Spleen (tissue), 11 donors: ENCODE results near the gene TTC39A. TPM values are rescaled to one million over a fixed set of nuclear protein-coding genes. Genes with fewer than 3 reads are reported as not detected.

Experiments used
- DNase-seq: peaks from one replicate; pipeline ENCODE4 v3.0.0-alpha.2; 2020
- H3K27ac ChIP-seq, 8 donors: fragments of 200-600 bp; sonication (generic) in 7 of 8; 1 replicate in 4 of 8; 2 replicates in 4 of 8; pipeline versions ENCODE4 v1.5.0 to v1.8.0; 2016 to 2021; ENCODE audit warnings: inconsistent platforms in 4 of 8, mild to moderate bottlenecking in 4 of 8, moderate library complexity in 1 of 8
- H3K27me3 ChIP-seq, 7 donors: fragments of 200-600 bp; sonication (generic) in 6 of 7; replicated peaks in 1 of 7; 1 replicate in 4 of 7; 2 replicates in 3 of 7; pipeline versions ENCODE4 v1.5.0 to v1.8.0; 2016 to 2021; ENCODE audit warnings: inconsistent platforms in 3 of 7, mild to moderate bottlenecking in 1 of 7
- H3K36me3 ChIP-seq, 6 donors: fragments of 200-600 bp; sonication (generic) in 5 of 6; 1 replicate in 4 of 6; 2 replicates in 2 of 6; pipeline versions ENCODE4 v1.5.0 to v1.8.0; 2016 to 2021; ENCODE audit warnings: inconsistent platforms in 2 of 6
- H3K4me1 ChIP-seq, 6 donors: fragments of 200-600 bp; sonication (generic) in 5 of 6; 1 replicate in 3 of 6; 2 replicates in 3 of 6; pipeline versions ENCODE4 v1.5.0 to v1.8.0; 2016 to 2021; ENCODE audit warnings: inconsistent platforms in 3 of 6
- H3K4me3 ChIP-seq, 8 donors: fragments of 200-600 bp; sonication (generic) in 7 of 8; 1 replicate in 4 of 8; 2 replicates in 4 of 8; pipeline versions ENCODE4 v1.5.0 to v1.8.0; 2016 to 2021; ENCODE audit warnings: inconsistent platforms in 4 of 8, mild to moderate bottlenecking in 4 of 8, moderate library complexity in 2 of 8
- H3K9me3 ChIP-seq, 8 donors: fragments of 200-600 bp; sonication (generic) in 7 of 8; 1 replicate in 4 of 8; 2 replicates in 4 of 8; pipeline versions ENCODE4 v1.5.0 to v1.8.0; 2016 to 2021; ENCODE audit warnings: inconsistent platforms in 4 of 8
- CTCF ChIP-seq, 11 experiments: fragments of 200-600 bp in 7 of 11; fragments of 450-650 bp in 4 of 11; sonication (generic) in 4 of 11; IDR thresholded peaks in 8 of 11; conservative IDR thresholded peaks in 3 of 11; 1 replicate in 7 of 11; 2 replicates in 4 of 11; pipeline versions ENCODE4 v1.4.0 to v1.8.0; 2016 to 2021; ENCODE audit warnings: antibody characterized with exemption in 11 of 11, inconsistent platforms in 4 of 11, mild to moderate bottlenecking in 1 of 11
- POLR2A ChIP-seq, 3 donors: fragments of 450-650 bp; IDR thresholded peaks; one replicate each; pipeline ENCODE4 v1.5.1; 2017; ENCODE audit warnings: antibody characterized with exemption in 3 of 3, mild to moderate bottlenecking in 1 of 3
- POLR2AphosphoS5 ChIP-seq, 3 donors: sonication (generic); formaldehyde crosslinking; IDR thresholded peaks; one replicate each; pipeline ENCODE4 v1.5.1; 2017; ENCODE audit warnings: antibody characterized with exemption in 3 of 3
- WGBS, 5 donors: extraction: QIAGEN DNeasy Blood & Tissue Kit in 3 of 5; methylation state at CpG; one replicate each; pipeline versions ENCODE4 v1.1.5 to v1.1.7; 2013 to 2018; 5-methylcytosine and 5-hydroxymethylcytosine counted together
- intact Hi-C: fragments of 100-400 bp; cut with DNase I; formaldehyde crosslinking; loops from one replicate; pipeline ENCODE4 v1.15.0; 2023; ENCODE audit warnings: low total_unique reads
- polyA plus RNA-seq, 3 donors: library from polyadenylated mRNA; stranded (reverse); fragments of 200-250 nt; gene quantifications; one replicate each; pipeline ENCODE4 v1.2.1, GENCODE V29; 2013
- total RNA-seq, 7 donors: library from RNA; depleted of rRNA in 3 of 7; stranded (reverse); fragments of >200 nt in 3 of 7; fragmentation: NEBNext Ultra II Directional in 4 of 7; extraction: Animal tissue kit (Norgen Biotek cat#: 25700) in 4 of 7; gene quantifications; one replicate each; pipeline versions ENCODE4 v1.1.0 to v1.2.1, GENCODE V29; 2016 to 2021
- donor health status: healthy with polysubstance abuse.
- donor health status: DM: no; HTN: no; CAD: no; lungs with moderate emphysema.
- donor health status: DM: no; HTN: no; CAD: no.
- donor health status: Bipolar disorder and iron deficiency.
- donor health status: healthy.
- donor health status: DM: no; HTN: no; CAD: no.
- donor health status: DM: yes; HTN: yes; CAD: no.

Gene TTC39A
- total and polyA plus RNA-seq, 10 donors: 0.24 to 2.4 (median 0.70) TPM; not detected in 1

- Histone ChIP-seq H3K27ac (no peak overlapping the region), H3K36me3 (peaks cover 0 to 81% (median 48%) of the 10 kb centered on the region in 6 donors), H3K9me3 (no peaks in the 10 kb centered on the region), H3K4me1 (no peaks in the 10 kb centered on the region), H3K4me3 (no peak overlapping the region), H3K27me3 (no peaks in the 10 kb centered on the region)
- no peak for TF ChIP-seq POLR2A (IDR thresholded peaks at IDR 0.05)
- no peak for TF ChIP-seq POLR2AphosphoS5 (IDR thresholded peaks at IDR 0.05)
- TF ChIP-seq CTCF (IDR thresholded peaks at IDR 0.05 in 8 of 11, conservative IDR thresholded peaks at IDR 0.05 in 3 of 11): no peak
- DNase-seq: no peak
- intact Hi-C loops: no loop called here
- WGBS, 5 donors: 79 to 95% (median 94%) methylated on average over 3 of the region's 3 CpGs
These were observed 24.1 kb upstream of the TTC39A start for GRCh38 chr1:51354416-51354815.

GRCh38 chr1:51351907-51352306, 21.5 kb upstream of the TTC39A start:
- no peaks in the 10 kb centered on the region for H3K9me3 ChIP-seq
- 82 to 94% (median 93%) methylated on average over 1 of the region's 1 CpG for WGBS, 5 donors

GRCh38 chr1:51349862-51350261, 19.5 kb upstream of the TTC39A start:
- 91 to 99% (median 94%) methylated on average over 3 of the region's 3 CpGs for WGBS, 5 donors
- H3K4me3 ChIP-seq: no peak overlapping the region
- intact Hi-C loops: no loop called here
- TF ChIP-seq POLR2AphosphoS5 (IDR thresholded peaks at IDR 0.05) (no peak), POLR2A (IDR thresholded peaks at IDR 0.05) (no peak), CTCF (IDR thresholded peaks at IDR 0.05 in 8 of 11, conservative IDR thresholded peaks at IDR 0.05 in 3 of 11) (no peak)
- H3K27me3 ChIP-seq: peaks cover 0 to 22% (median 9%) of the 10 kb centered on the region in 7 donors
- peaks cover 0 to 8% (median 6%) of the 10 kb centered on the region in 6 donors for H3K4me1 ChIP-seq
- H3K27ac ChIP-seq: no peak overlapping the region
- no peak for DNase-seq
- H3K36me3 ChIP-seq: peaks cover 0 to 35% (median 14%) of the 10 kb centered on the region in 6 donors
- no peaks in the 10 kb centered on the region for H3K9me3 ChIP-seq

More at GRCh38 chr1:51351907-51352306, 21.5 kb upstream of the TTC39A start:
- intact Hi-C loops: no loop called here
- no peak overlapping the region for H3K4me3 ChIP-seq
- H3K36me3 ChIP-seq: peaks cover 0 to 56% (median 32%) of the 10 kb centered on the region in 6 donors
- no peak for DNase-seq
- TF ChIP-seq CTCF (IDR thresholded peaks at IDR 0.05 in 8 of 11, conservative IDR thresholded peaks at IDR 0.05 in 3 of 11) (no peak), POLR2A (IDR thresholded peaks at IDR 0.05) (no peak), POLR2AphosphoS5 (IDR thresholded peaks at IDR 0.05) (no peak)
- H3K4me1 ChIP-seq: no peaks in the 10 kb centered on the region
- H3K27me3 ChIP-seq: peaks cover 0 to 1% (median 0%) of the 10 kb centered on the region in 7 donors
- no peak overlapping the region for H3K27ac ChIP-seq

- TF ChIP-seq CTCF (IDR thresholded peaks at IDR 0.05 in 8 of 11, conservative IDR thresholded peaks at IDR 0.05 in 3 of 11): no peak
- TF ChIP-seq POLR2AphosphoS5 (IDR thresholded peaks at IDR 0.05): no peak
- no peak for TF ChIP-seq POLR2A (IDR thresholded peaks at IDR 0.05)
- H3K27me3 ChIP-seq: peaks cover 0 to 39% (median 20%) of the 10 kb centered on the region in 7 donors
- H3K4me3 ChIP-seq: no peak overlapping the region
- intact Hi-C loops: no loop called here
- DNase-seq: no peak
- H3K27ac ChIP-seq: no peak overlapping the region
- H3K36me3 ChIP-seq: peaks cover 0 to 18% (median under 1%) of the 10 kb centered on the region in 6 donors
- H3K4me1 ChIP-seq: peaks cover 0 to 15% (median 12%) of the 10 kb centered on the region in 6 donors
- no peaks in the 10 kb centered on the region for H3K9me3 ChIP-seq
These were observed 17.8 kb upstream of the TTC39A start for GRCh38 chr1:51348147-51348527.
